ENCODE data around the gene CCND2. TPM values are rescaled to one million over a fixed set of nuclear protein-coding genes. Genes with fewer than 3 reads are reported as not detected.

Gene CCND2
- total RNA-seq, 4 donors from 2014 or later: 52.2 to 98.6 (median 63.4) TPM

GRCh38 chr12:4296751-4297150, 23.2 kb downstream of the CCND2 start:
- no peak for TF ChIP-seq CTCF (IDR thresholded peaks at IDR 0.05; ENCODE audit: low read depth)

GRCh38 chr12:4297617-4298016, 24.1 kb downstream of the CCND2 start:
- TF ChIP-seq CTCF (IDR thresholded peaks at IDR 0.05; ENCODE audit: low read depth): no peak

GRCh38 chr12:4300883-4301282, 27.3 kb downstream of the CCND2 start:
- TF ChIP-seq CTCF (IDR thresholded peaks at IDR 0.05; ENCODE audit: low read depth): no peak

- no peak for TF ChIP-seq CTCF (IDR thresholded peaks at IDR 0.05; ENCODE audit: low read depth)
Observed at GRCh38 chr12:4301932-4302501, 28.5 kb downstream of the CCND2 start.

- no peak for TF ChIP-seq CTCF (IDR thresholded peaks at IDR 0.05; ENCODE audit: low read depth)
Observed at GRCh38 chr12:4302881-4303280, 29.3 kb downstream of the CCND2 start.

GRCh38 chr12:4303750-4304149, 30.2 kb downstream of the CCND2 start:
- no peak for TF ChIP-seq CTCF (IDR thresholded peaks at IDR 0.05; ENCODE audit: low read depth)

GRCh38 chr12:4307593-4308333, 34.2 kb downstream of the CCND2 start:
- no peak for TF ChIP-seq CTCF (IDR thresholded peaks at IDR 0.05; ENCODE audit: low read depth)
